ENCODE data around the gene TF. TPM values are rescaled to one million over a fixed set of nuclear protein-coding genes. Genes with fewer than 3 reads are reported as not detected.

TF gene
- total and polyA plus RNA-seq, 4 donors: 0.75 to 7.4 (median 1.6) TPM

DNA sequence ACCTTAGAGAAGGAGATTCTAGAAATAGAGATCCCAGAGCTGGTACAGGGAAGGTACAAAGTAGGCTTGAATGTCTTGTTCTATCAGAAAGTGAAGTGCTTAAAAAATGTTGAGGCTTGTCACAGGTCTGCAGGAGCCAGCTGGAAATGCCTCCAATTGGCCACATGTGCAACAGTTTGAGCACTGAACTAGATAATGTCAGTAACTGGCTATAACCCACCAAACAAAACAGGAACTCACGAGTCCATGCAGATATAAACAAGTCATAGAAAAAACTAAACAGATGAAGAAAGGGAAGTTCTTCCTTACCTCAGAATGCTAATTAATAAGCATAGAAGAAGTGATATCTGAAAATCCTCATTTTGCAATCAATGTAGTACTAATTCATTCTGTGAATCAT lies 11.9 kb upstream of the TF start:
- Histone ChIP-seq H3K4me1 (ENCODE audit: control insufficient read depth in 1 of 2, insufficient read depth in 2 of 2, low read length in 2 of 2) (no peaks in the 10 kb centered on the region), H3K4me3 (ENCODE audit: low read length in 2 of 2) (no peak overlapping the region), H3K9me3 (ENCODE audit: control insufficient read depth, low read length) (no peaks in the 10 kb centered on the region), H3K27ac (ENCODE audit: low read depth in 1 of 2, low read length in 2 of 2) (no peak overlapping the region), H3K27me3 (ENCODE audit: control insufficient read depth in 1 of 2, insufficient read depth in 2 of 2, low read length in 1 of 2) (no peaks in the 10 kb centered on the region), H3K36me3 (ENCODE audit: control insufficient read depth in 1 of 2, insufficient read depth in 2 of 2, low read length in 1 of 2) (no peaks in the 10 kb centered on the region)
- DNase-seq (no peak), ATAC-seq (ENCODE audit: low FRiP score) (no peak)
- WGBS, 2 donors: 50 to 61% methylated on average over 1 of the region's 1 CpG
- intact Hi-C loops (cut with DNase I): no loop called here

DNA sequence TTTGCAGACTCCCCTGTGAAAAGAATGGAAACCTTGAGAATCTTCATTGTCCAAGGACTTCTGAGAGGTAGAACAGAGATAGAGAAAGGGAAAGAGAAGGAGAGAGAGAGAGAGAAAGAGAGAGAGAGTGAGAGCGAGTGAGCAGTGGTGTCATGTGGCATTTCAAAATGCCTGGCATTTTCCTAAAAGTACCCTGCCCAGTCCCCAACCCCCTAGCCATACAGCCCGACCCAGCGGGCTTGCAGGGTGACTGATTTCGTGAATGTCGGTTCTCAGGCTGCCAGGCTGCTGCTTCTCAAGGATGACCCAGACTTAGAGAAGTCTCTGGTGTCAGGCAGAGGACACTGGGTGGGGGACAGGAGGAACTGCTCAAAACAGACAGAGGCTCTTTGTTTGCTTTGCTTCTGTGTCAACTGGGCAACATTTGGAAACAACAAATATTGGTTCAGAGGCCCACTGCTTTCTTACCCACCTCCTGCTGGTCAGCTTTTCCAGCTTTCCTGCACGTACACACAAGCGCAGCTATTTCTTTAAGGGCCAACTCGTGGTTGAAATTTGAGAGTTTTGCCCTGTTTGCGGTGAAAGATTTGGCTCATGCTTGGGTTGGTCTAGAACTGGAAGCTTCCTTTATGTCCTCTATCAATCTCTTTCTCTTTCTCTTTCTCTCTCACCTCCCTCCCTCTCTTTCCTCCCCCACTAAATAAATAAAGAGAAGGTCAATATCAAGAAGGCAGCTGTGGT lies 3.7 kb upstream of the TF start:
- Histone ChIP-seq H3K4me3 (ENCODE audit: low read length in 2 of 2) (no peak overlapping the region), H3K27me3 (ENCODE audit: control insufficient read depth in 1 of 2, insufficient read depth in 2 of 2, low read length in 1 of 2) (peaks cover 0 to 1% of the 10 kb centered on the region in 2 donors), H3K36me3 (ENCODE audit: control insufficient read depth in 1 of 2, insufficient read depth in 2 of 2, low read length in 1 of 2) (no peaks in the 10 kb centered on the region), H3K27ac (ENCODE audit: low read depth in 1 of 2, low read length in 2 of 2) (no peak overlapping the region), H3K4me1 (ENCODE audit: control insufficient read depth in 1 of 2, insufficient read depth in 2 of 2, low read length in 2 of 2) (no peaks in the 10 kb centered on the region), H3K9me3 (ENCODE audit: control insufficient read depth, low read length) (no peaks in the 10 kb centered on the region)
- DNase-seq (no peak), ATAC-seq (ENCODE audit: low FRiP score) (no peak)
- intact Hi-C loops (cut with DNase I): no loop called here
- 29 to 44% methylated on average over 9 of the region's 9 CpGs for WGBS, 2 donors

- Histone ChIP-seq H3K27me3 (ENCODE audit: control insufficient read depth in 1 of 2, insufficient read depth in 2 of 2, low read length in 1 of 2) (peaks cover 0 to 1% of the 10 kb centered on the region in 2 donors), H3K9me3 (ENCODE audit: control insufficient read depth, low read length) (no peaks in the 10 kb centered on the region), H3K27ac (ENCODE audit: low read depth in 1 of 2, low read length in 2 of 2) (no peak overlapping the region), H3K4me1 (ENCODE audit: control insufficient read depth in 1 of 2, insufficient read depth in 2 of 2, low read length in 2 of 2) (no peaks in the 10 kb centered on the region), H3K4me3 (ENCODE audit: low read length in 2 of 2) (no peak overlapping the region), H3K36me3 (ENCODE audit: control insufficient read depth in 1 of 2, insufficient read depth in 2 of 2, low read length in 1 of 2) (no peaks in the 10 kb centered on the region)
- intact Hi-C loops (cut with DNase I): no loop called here
- ATAC-seq (ENCODE audit: low FRiP score) (no peak), DNase-seq (no peak)
- 75 to 86% methylated on average over 5 of the region's 5 CpGs for WGBS, 2 donors
These were observed 2.0 kb upstream of the TF start for GRCh38 chr3:133744241-133744640.

DNA sequence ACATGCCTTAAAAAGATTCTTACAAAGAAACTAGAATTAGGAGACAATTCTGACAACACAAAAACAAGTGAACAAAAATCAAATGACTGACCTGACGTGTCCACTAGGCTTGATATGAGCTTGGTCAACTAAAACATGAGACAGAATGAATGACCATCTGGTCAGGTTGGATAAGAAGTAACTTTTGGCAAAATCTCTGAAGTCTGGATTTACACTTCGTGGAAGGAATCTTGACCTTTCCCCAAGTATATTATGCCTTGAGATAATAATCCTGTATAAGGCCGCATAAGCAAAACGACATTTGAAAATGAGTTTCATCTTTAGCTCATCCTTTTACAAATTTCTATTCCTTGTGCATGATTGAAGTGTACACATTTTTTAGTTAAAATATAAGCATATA lies 1.1 kb upstream of the TF start:
- H3K27me3 ChIP-seq (ENCODE audit: control insufficient read depth in 1 of 2, insufficient read depth in 2 of 2, low read length in 1 of 2): peaks cover 0 to 1% of the 10 kb centered on the region in 2 donors
- DNase-seq (no peak), ATAC-seq (ENCODE audit: low FRiP score) (no peak)
- H3K4me3 ChIP-seq (ENCODE audit: low read length in 2 of 2): no peak overlapping the region
- H3K4me1 ChIP-seq (ENCODE audit: control insufficient read depth in 1 of 2, insufficient read depth in 2 of 2, low read length in 2 of 2): no peaks in the 10 kb centered on the region
- H3K36me3 ChIP-seq (ENCODE audit: control insufficient read depth in 1 of 2, insufficient read depth in 2 of 2, low read length in 1 of 2): no peaks in the 10 kb centered on the region
- WGBS, 2 donors: 94 to 98% methylated on average over 4 of the region's 4 CpGs
- no peaks in the 10 kb centered on the region for H3K9me3 ChIP-seq (ENCODE audit: control insufficient read depth, low read length)
- no peak overlapping the region for H3K27ac ChIP-seq (ENCODE audit: low read depth in 1 of 2, low read length in 2 of 2)
- intact Hi-C loops (cut with DNase I): no loop called here

- no peak for DNase-seq
- 62 to 76% methylated on average over 8 of the region's 8 CpGs for WGBS, 2 donors
- intact Hi-C loops (cut with DNase I): no loop called here
- Histone ChIP-seq H3K27me3 (ENCODE audit: control insufficient read depth in 1 of 2, insufficient read depth in 2 of 2, low read length in 1 of 2) (peaks cover 0 to 1% of the 10 kb centered on the region in 2 donors), H3K27ac (ENCODE audit: low read depth in 1 of 2, low read length in 2 of 2) (no peak overlapping the region), H3K36me3 (ENCODE audit: control insufficient read depth in 1 of 2, insufficient read depth in 2 of 2, low read length in 1 of 2) (no peaks in the 10 kb centered on the region), H3K4me1 (ENCODE audit: control insufficient read depth in 1 of 2, insufficient read depth in 2 of 2, low read length in 2 of 2) (no peaks in the 10 kb centered on the region), H3K9me3 (ENCODE audit: control insufficient read depth, low read length) (no peaks in the 10 kb centered on the region), H3K4me3 (ENCODE audit: low read length in 2 of 2) (no peak overlapping the region)
- no peak for ATAC-seq (ENCODE audit: low FRiP score)
These were observed 496 bp downstream of the TF start for GRCh38 chr3:133746712-133747066.

GRCh38 chr3:133747373-133747772 lies 1.2 kb downstream of the TF start:
- DNase-seq (no peak), ATAC-seq (ENCODE audit: low FRiP score) (no peak)
- H3K4me3 ChIP-seq (ENCODE audit: low read length in 2 of 2): no peak overlapping the region
- no peak overlapping the region for H3K27ac ChIP-seq (ENCODE audit: low read depth in 1 of 2, low read length in 2 of 2)
- WGBS, 2 donors: 82 to 89% methylated on average over 1 of the region's 1 CpG
- intact Hi-C loops (cut with DNase I): no loop called here
- H3K27me3 ChIP-seq (ENCODE audit: control insufficient read depth in 1 of 2, insufficient read depth in 2 of 2, low read length in 1 of 2): peaks cover 0 to 1% of the 10 kb centered on the region in 2 donors
- H3K4me1 ChIP-seq (ENCODE audit: control insufficient read depth in 1 of 2, insufficient read depth in 2 of 2, low read length in 2 of 2): no peaks in the 10 kb centered on the region
- no peaks in the 10 kb centered on the region for H3K36me3 ChIP-seq (ENCODE audit: control insufficient read depth in 1 of 2, insufficient read depth in 2 of 2, low read length in 1 of 2)
- no peaks in the 10 kb centered on the region for H3K9me3 ChIP-seq (ENCODE audit: control insufficient read depth, low read length)

- Histone ChIP-seq H3K27me3 (ENCODE audit: control insufficient read depth in 1 of 2, insufficient read depth in 2 of 2, low read length in 1 of 2) (peaks cover 0 to 1% of the 10 kb centered on the region in 2 donors), H3K4me1 (ENCODE audit: control insufficient read depth in 1 of 2, insufficient read depth in 2 of 2, low read length in 2 of 2) (no peaks in the 10 kb centered on the region), H3K27ac (ENCODE audit: low read depth in 1 of 2, low read length in 2 of 2) (no peak overlapping the region), H3K4me3 (ENCODE audit: low read length in 2 of 2) (no peak overlapping the region), H3K9me3 (ENCODE audit: control insufficient read depth, low read length) (no peaks in the 10 kb centered on the region), H3K36me3 (ENCODE audit: control insufficient read depth in 1 of 2, insufficient read depth in 2 of 2, low read length in 1 of 2) (no peaks in the 10 kb centered on the region)
- 95 to 96% methylated on average over 12 of the region's 12 CpGs for WGBS, 2 donors
- ATAC-seq (ENCODE audit: low FRiP score) (no peak), DNase-seq (no peak)
- intact Hi-C loops (cut with DNase I): no loop called here
These were observed 1.9 kb downstream of the TF start for GRCh38 chr3:133747907-133748639.

DNA sequence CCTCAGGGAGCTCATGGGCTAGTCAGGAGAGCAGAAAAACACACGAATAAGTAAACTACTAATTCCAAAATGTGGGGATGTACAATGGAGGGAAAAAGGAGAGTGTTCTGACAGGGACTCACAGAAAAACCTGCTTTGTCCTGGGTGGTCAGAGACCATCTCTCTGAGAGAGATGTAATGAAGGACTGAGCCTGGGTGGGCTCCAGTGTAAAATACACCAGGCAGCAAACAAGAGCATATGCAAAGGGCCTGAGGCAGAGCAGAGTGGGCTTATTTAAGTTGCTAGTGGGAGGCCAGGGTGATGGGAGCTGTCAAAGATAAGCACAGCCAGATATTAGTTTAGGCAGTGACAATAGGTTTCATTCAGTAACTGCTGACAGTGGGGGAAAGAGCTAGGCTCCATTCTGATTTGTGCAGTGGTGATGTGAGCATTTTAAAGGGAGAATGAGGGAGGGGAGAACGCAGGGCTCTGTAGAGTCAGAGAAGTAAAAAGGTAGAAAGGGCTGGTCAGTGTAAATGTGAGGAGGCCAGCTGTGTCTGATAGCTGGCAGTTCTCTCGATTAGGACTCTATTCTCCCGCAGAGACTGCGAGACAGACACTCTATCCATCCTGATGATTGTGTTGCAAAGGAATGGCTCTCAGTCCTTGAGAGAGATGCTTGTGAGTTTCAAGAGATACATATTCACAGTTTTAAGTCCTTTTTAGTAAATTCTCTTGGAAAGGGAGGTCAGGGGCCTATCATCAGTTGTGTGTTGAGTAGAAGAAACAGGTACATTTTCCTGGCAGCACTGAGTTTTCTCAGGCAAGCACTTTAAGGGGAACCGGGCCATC lies 3.5 kb downstream of the TF start:
- Histone ChIP-seq H3K27me3 (ENCODE audit: control insufficient read depth in 1 of 2, insufficient read depth in 2 of 2, low read length in 1 of 2) (peaks cover 0 to 1% of the 10 kb centered on the region in 2 donors), H3K27ac (ENCODE audit: low read depth in 1 of 2, low read length in 2 of 2) (no peak overlapping the region), H3K4me3 (ENCODE audit: low read length in 2 of 2) (no peak overlapping the region), H3K36me3 (ENCODE audit: control insufficient read depth in 1 of 2, insufficient read depth in 2 of 2, low read length in 1 of 2) (no peaks in the 10 kb centered on the region), H3K4me1 (ENCODE audit: control insufficient read depth in 1 of 2, insufficient read depth in 2 of 2, low read length in 2 of 2) (no peaks in the 10 kb centered on the region), H3K9me3 (ENCODE audit: control insufficient read depth, low read length) (no peaks in the 10 kb centered on the region)
- 75 to 79% methylated on average over 6 of the region's 6 CpGs for WGBS, 2 donors
- intact Hi-C loops (cut with DNase I): no loop called here
- no peak for DNase-seq
- no peak for ATAC-seq (ENCODE audit: low FRiP score)
